Astrocyte (in vitro differentiated cells and primary cell): ENCODE measurements around the gene MORN4. TPM values are rescaled to one million over a fixed set of nuclear protein-coding genes. Genes with fewer than 3 reads are reported as not detected.
A peak's percentile ranks its signal among the peaks of the same experiment; 100 is the strongest.

Source experiments
- DNase-seq: peaks from one replicate; pipeline ENCODE4 v3.0.0-alpha.2; 2010; ENCODE audit warnings: low read depth
- FAIRE-seq: peaks from 2 replicates; lab custom pipeline; 2011; peaks lifted over from hg19 to GRCh38; lab: Jason Lieb, UNC
- H2AFZ ChIP-seq: 2 replicates; pipeline ENCODE4 v1.6.0; 2012; ENCODE audit warnings: low read depth, low read length, inconsistent platforms
- H3K27ac ChIP-seq: 2 replicates; pipeline ENCODE4 v1.5.1; 2011; ENCODE audit warnings: low read depth, low read length, inconsistent platforms
- H3K27me3 ChIP-seq: 2 replicates; pipeline ENCODE4 v1.6.0; 2011; ENCODE audit warnings: low read length, inconsistent platforms; ENCODE audit not compliant: insufficient read depth
- H3K36me3 ChIP-seq: 2 replicates; pipeline ENCODE4 v1.5.1; 2011; ENCODE audit warnings: low read length, inconsistent platforms; ENCODE audit not compliant: insufficient read depth
- H3K4me1 ChIP-seq: 2 replicates; pipeline ENCODE4 v1.5.1; 2011; ENCODE audit warnings: low read length, inconsistent platforms; ENCODE audit not compliant: insufficient read depth
- H3K4me2 ChIP-seq: 2 replicates; pipeline ENCODE4 v1.6.0; 2012; ENCODE audit warnings: low read length, inconsistent platforms
- H3K4me3 ChIP-seq: 2 replicates; pipeline ENCODE4 v1.5.1; 2011; ENCODE audit warnings: low read depth, mild to moderate bottlenecking, low read length, inconsistent platforms; ENCODE audit not compliant: insufficient read depth
- H3K79me2 ChIP-seq: 2 replicates; pipeline ENCODE4 v1.6.0; 2012; ENCODE audit warnings: mild to moderate bottlenecking, low read length, inconsistent platforms; ENCODE audit not compliant: insufficient read depth
- H3K9ac ChIP-seq: 2 replicates; pipeline ENCODE4 v1.6.0; 2012; ENCODE audit warnings: mild to moderate bottlenecking, low read length, inconsistent platforms
- H3K9me3 ChIP-seq: 2 replicates; pipeline ENCODE4 v1.5.1; 2012; ENCODE audit warnings: low read depth, mild to moderate bottlenecking, low read length, inconsistent platforms; ENCODE audit not compliant: insufficient read depth
- H4K20me1 ChIP-seq: 2 replicates; pipeline ENCODE4 v1.6.0; 2012; ENCODE audit warnings: low read length, inconsistent platforms; ENCODE audit not compliant: insufficient read depth
- H3K27ac Mint-ChIP-seq: one replicate; pipeline ENCODE4 v1.8.0; 2021; ENCODE audit warnings: mild to moderate bottlenecking, mixed read lengths; ENCODE audit not compliant: unreplicated experiment
- H3K27me3 Mint-ChIP-seq: one replicate; pipeline ENCODE4 v1.8.0; 2021; ENCODE audit warnings: low read depth, mixed read lengths; ENCODE audit not compliant: unreplicated experiment
- H3K36me3 Mint-ChIP-seq: one replicate; pipeline ENCODE4 v1.8.0; 2021; ENCODE audit warnings: low read depth, mixed read lengths; ENCODE audit not compliant: unreplicated experiment
- H3K4me1 Mint-ChIP-seq: one replicate; pipeline ENCODE4 v1.8.0; 2021; ENCODE audit warnings: low read depth, mixed read lengths; ENCODE audit not compliant: unreplicated experiment
- H3K4me3 Mint-ChIP-seq: one replicate; pipeline ENCODE4 v1.8.0; 2021; ENCODE audit warnings: mild to moderate bottlenecking, moderate library complexity, mixed read lengths; ENCODE audit not compliant: unreplicated experiment
- H3K9me3 Mint-ChIP-seq: one replicate; pipeline ENCODE4 v1.8.0; 2021; ENCODE audit warnings: mild to moderate bottlenecking, mixed read lengths; ENCODE audit not compliant: unreplicated experiment
- EZH2 ChIP-seq: IDR thresholded peaks from 2 replicates; pipeline ENCODE4 v1.6.1; 2012; ENCODE audit warnings: mild to moderate bottlenecking, low read length, inconsistent platforms; ENCODE audit not compliant: insufficient read depth
- total RNA-seq: library from RNA; stranded (reverse); gene quantifications from 2 replicates; pipeline ENCODE4 v1.2.1, GENCODE V29; 2021
- TF ChIP-seq, protein P1 (sequence below): IDR thresholded peaks from 2 replicates; pipeline ENCODE4 v1.5.1; 2011; ENCODE audit warnings: low read depth, mild to moderate bottlenecking, inconsistent platforms, low read length, moderate library complexity; ENCODE audit not compliant: insufficient read depth

The MORN4 gene
- total RNA-seq, 1 donor from 2014 or later = 16.2 TPM

DNA sequence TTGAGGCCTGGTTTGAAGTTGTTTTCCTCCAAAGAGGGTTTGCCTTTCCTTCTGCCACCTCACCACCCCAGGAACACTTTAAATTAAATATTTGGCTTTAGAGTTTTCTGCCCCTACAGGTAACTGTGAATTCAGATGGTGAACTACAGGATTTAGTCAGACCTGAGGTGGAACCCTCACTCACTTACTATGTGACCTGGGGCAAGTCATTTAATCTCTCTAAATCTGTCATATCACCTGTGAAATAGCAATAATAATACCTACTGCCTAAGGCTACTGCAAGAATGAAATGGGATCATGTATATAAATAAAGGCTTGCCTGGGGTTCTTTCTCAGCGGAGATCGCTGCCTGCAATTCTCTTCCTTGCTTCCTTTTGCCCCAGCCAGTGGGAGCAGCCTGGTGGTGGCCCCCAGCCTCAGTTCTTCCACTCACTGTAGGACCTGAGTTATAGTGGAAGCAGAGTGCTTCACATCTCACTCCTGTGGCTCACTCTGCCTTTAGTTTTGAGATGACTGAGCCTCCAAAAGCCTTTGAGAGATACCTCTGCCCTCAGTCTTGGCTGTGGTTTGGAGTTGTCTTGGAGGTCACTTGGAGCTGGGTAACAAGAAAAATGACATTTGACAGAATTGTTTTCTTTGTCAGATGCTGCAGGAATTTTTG is 66.8 kb downstream of the MORN4 start:
- Histone ChIP-seq H3K27me3 (no peaks in the 10 kb centered on the region), H3K27ac (no peak overlapping the region), H3K9ac (no peak overlapping the region), H3K79me2 (peaks cover 5% of the 10 kb centered on the region), H3K4me3 (no peak overlapping the region), H3K36me3 (peaks cover 6% of the 10 kb centered on the region), H4K20me1 (peaks cover 23% of the 10 kb centered on the region), H2AFZ (no peak overlapping the region), H3K9me3 (no peaks in the 10 kb centered on the region), H3K4me1 (no peaks in the 10 kb centered on the region), H3K4me2 (no peak overlapping the region)
- FAIRE-seq = no peak
- no peak overlapping the region for H3K4me3 Mint-ChIP-seq
- H3K4me1 Mint-ChIP-seq = peaks cover 18% of the 10 kb centered on the region
- no peak for DNase-seq
- H3K27ac Mint-ChIP-seq = no peak overlapping the region
- no peaks in the 10 kb centered on the region for H3K9me3 Mint-ChIP-seq
- H3K36me3 Mint-ChIP-seq = peaks cover 5% of the 10 kb centered on the region
- H3K27me3 Mint-ChIP-seq = no peaks in the 10 kb centered on the region
- TF ChIP-seq, protein P1, sequence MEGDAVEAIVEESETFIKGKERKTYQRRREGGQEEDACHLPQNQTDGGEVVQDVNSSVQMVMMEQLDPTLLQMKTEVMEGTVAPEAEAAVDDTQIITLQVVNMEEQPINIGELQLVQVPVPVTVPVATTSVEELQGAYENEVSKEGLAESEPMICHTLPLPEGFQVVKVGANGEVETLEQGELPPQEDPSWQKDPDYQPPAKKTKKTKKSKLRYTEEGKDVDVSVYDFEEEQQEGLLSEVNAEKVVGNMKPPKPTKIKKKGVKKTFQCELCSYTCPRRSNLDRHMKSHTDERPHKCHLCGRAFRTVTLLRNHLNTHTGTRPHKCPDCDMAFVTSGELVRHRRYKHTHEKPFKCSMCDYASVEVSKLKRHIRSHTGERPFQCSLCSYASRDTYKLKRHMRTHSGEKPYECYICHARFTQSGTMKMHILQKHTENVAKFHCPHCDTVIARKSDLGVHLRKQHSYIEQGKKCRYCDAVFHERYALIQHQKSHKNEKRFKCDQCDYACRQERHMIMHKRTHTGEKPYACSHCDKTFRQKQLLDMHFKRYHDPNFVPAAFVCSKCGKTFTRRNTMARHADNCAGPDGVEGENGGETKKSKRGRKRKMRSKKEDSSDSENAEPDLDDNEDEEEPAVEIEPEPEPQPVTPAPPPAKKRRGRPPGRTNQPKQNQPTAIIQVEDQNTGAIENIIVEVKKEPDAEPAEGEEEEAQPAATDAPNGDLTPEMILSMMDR = no peak
- no peak for TF ChIP-seq EZH2

- peaks cover 29% of the 10 kb centered on the region for H3K4me1 Mint-ChIP-seq
- DNase-seq (peak; percentile 47), FAIRE-seq (no peak)
- H3K9me3 Mint-ChIP-seq = no peaks in the 10 kb centered on the region
- no peak overlapping the region for H2AFZ ChIP-seq
- no peaks in the 10 kb centered on the region for H3K27me3 ChIP-seq
- peaks cover 20% of the 10 kb centered on the region for H4K20me1 ChIP-seq
- no peak overlapping the region for H3K4me3 ChIP-seq
- H3K36me3 Mint-ChIP-seq = peaks cover 3% of the 10 kb centered on the region
- peaks cover 5% of the 10 kb centered on the region for H3K79me2 ChIP-seq
- TF ChIP-seq, protein P1 = no peak
- TF ChIP-seq EZH2 = no peak
- H3K9ac ChIP-seq = no peak overlapping the region
- no peaks in the 10 kb centered on the region for H3K9me3 ChIP-seq
- H3K27ac Mint-ChIP-seq = no peak overlapping the region
- no peak overlapping the region for H3K4me2 ChIP-seq
- no peaks in the 10 kb centered on the region for H3K4me1 ChIP-seq
- H3K36me3 ChIP-seq = peaks cover 6% of the 10 kb centered on the region
- H3K27me3 Mint-ChIP-seq = no peaks in the 10 kb centered on the region
- H3K4me3 Mint-ChIP-seq = no peak overlapping the region
- H3K27ac ChIP-seq = no peak overlapping the region
These were observed 68.5 kb downstream of the MORN4 start for GRCh38 chr10:97564776-97565175.

Other genes starting within 250 kb of the MORN4 start
- gene RRP12, start 232.2 kb downstream of the MORN4 start, total RNA-seq = 45.0 and 52.1 TPM in 2 replicates
- 706 and 719 TPM in 2 replicates for gene PGAM1, start 207.3 kb downstream of the MORN4 start, total RNA-seq
- 37.9 and 38.6 TPM in 2 replicates for gene EXOSC1, start 187.5 kb downstream of the MORN4 start, total RNA-seq
- gene ZDHHC16, start 187.3 kb downstream of the MORN4 start, total RNA-seq = 51.1 and 53.5 TPM in 2 replicates
- gene MMS19, start 135.1 kb downstream of the MORN4 start, total RNA-seq = 84.4 and 97.2 TPM in 2 replicates
- gene UBTD1, start 134.6 kb downstream of the MORN4 start, total RNA-seq = 73.1 and 81.9 TPM in 2 replicates
- gene ANKRD2, start 60.7 kb downstream of the MORN4 start, total RNA-seq = 0.22 and 0.36 TPM in 2 replicates
- gene HOGA1, start 49.1 kb downstream of the MORN4 start, total RNA-seq = 0.23 and 0.31 TPM in 2 replicates
- gene C10orf62, start 43.8 kb downstream of the MORN4 start, total RNA-seq = not detected in 2 replicates
- gene PI4K2A, start 7.2 kb upstream of the MORN4 start, total RNA-seq = 32.9 and 37.8 TPM in 2 replicates
- 5.0 and 5.6 TPM in 2 replicates for gene AVPI1, start 53.7 kb upstream of the MORN4 start, total RNA-seq
- gene MARVELD1, start 80.2 kb upstream of the MORN4 start, total RNA-seq = 69.7 and 79.2 TPM in 2 replicates
- gene ZFYVE27, start 103.6 kb upstream of the MORN4 start, total RNA-seq = 31.3 and 32.8 TPM in 2 replicates
- gene SFRP5, start 138.5 kb upstream of the MORN4 start, total RNA-seq = 0.14 and 0.16 TPM in 2 replicates
- 0.16 TPM in 1 of 2 replicates, not detected in the other for gene GOLGA7B, start 216.3 kb upstream of the MORN4 start, total RNA-seq